ENCODE data around the gene BCAP31. TPM values are rescaled to one million over a fixed set of nuclear protein-coding genes. Genes with fewer than 3 reads are reported as not detected.
A peak's percentile ranks its signal among the peaks of the same experiment; 100 is the strongest.

Gene BCAP31
- total RNA-seq, 1 experiment from 2014 or later: 150 TPM

DNA sequence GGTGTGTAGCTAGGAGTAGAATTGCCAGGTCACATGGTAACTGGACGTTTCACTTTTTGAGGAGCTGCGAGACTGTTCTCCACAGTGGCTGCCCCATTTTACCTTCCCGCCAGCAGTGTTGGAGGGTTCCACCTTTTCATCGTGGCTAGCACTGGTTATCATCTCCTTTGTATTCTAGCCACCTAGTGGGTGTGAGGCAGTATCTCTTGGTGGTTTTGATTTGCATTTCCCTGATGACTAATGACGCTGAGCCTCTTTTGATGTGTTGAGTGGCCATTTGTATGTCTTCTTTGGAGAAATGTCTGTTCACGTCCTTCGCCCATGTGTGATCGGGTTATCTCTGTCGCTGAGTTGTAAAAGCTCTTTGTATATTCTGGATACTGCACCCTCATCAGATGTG, 11.1 kb upstream of the BCAP31 start (continued):
- TF ChIP-seq, protein P1, sequence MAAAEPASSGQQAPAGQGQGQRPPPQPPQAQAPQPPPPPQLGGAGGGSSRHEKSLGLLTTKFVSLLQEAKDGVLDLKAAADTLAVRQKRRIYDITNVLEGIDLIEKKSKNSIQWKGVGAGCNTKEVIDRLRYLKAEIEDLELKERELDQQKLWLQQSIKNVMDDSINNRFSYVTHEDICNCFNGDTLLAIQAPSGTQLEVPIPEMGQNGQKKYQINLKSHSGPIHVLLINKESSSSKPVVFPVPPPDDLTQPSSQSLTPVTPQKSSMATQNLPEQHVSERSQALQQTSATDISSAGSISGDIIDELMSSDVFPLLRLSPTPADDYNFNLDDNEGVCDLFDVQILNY (CRISPR knock-in tag; IDR thresholded peaks at IDR 0.05): no peak
- TF ChIP-seq SOX15 (CRISPR knock-in tag; IDR thresholded peaks at IDR 0.05) (no peak), MXD4 (CRISPR knock-in tag; IDR thresholded peaks at IDR 0.05; ENCODE audit: borderline replicate concordance) (no peak), NFE2L1 (CRISPR knock-in tag; IDR thresholded peaks at IDR 0.05) (no peak), NR3C1 (CRISPR knock-in tag; conservative IDR thresholded peaks at IDR 0.05; ENCODE audit: low read depth) (no peak), ZNF317 (CRISPR knock-in tag; IDR thresholded peaks at IDR 0.05; ENCODE audit: borderline replicate concordance, low read depth) (no peak), ELF4 (CRISPR knock-in tag; IDR thresholded peaks at IDR 0.05; ENCODE audit: low read depth) (no peak)
- TF ChIP-seq, protein P2, sequence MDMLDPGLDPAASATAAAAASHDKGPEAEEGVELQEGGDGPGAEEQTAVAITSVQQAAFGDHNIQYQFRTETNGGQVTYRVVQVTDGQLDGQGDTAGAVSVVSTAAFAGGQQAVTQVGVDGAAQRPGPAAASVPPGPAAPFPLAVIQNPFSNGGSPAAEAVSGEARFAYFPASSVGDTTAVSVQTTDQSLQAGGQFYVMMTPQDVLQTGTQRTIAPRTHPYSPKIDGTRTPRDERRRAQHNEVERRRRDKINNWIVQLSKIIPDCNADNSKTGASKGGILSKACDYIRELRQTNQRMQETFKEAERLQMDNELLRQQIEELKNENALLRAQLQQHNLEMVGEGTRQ (CRISPR knock-in tag; IDR thresholded peaks at IDR 0.05): no peak
- TF ChIP-seq, protein P3, sequence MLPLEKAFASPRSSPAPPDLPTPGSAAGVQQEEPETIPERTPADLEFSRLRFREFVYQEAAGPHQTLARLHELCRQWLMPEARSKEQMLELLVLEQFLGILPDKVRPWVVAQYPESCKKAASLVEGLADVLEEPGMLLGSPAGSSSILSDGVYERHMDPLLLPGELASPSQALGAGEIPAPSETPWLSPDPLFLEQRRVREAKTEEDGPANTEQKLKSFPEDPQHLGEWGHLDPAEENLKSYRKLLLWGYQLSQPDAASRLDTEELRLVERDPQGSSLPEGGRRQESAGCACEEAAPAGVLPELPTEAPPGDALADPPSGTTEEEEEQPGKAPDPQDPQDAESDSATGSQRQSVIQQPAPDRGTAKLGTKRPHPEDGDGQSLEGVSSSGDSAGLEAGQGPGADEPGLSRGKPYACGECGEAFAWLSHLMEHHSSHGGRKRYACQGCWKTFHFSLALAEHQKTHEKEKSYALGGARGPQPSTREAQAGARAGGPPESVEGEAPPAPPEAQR (CRISPR knock-in tag; IDR thresholded peaks at IDR 0.05): no peak

DNA sequence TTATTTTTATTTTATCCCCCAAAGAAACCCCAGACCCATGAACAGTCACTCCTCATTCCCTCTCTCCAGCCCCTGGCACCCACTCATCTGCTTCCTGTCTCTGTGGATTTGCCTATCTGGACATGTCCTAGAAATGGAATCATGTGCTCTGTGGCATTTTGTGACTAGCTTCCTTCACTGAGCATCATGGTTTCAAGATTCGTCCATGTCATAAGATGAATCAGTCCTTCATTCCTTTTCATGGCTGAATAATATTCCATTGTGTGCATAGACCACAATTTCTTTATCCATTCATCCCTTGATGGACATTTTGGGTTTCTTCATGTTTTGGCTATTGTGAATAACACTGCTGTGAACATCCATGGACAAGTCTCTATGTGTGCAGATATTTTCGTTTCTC, 10.7 kb upstream of the BCAP31 start:
- no peak for ATAC-seq
- POLR2A ChIA-PET: no interaction called here
- H3K27me3 Mint-ChIP-seq (ENCODE audit: low read depth): no peaks in the 10 kb centered on the region; the same call in 1 of the 2 replicates
- TF ChIP-seq, protein P4, sequence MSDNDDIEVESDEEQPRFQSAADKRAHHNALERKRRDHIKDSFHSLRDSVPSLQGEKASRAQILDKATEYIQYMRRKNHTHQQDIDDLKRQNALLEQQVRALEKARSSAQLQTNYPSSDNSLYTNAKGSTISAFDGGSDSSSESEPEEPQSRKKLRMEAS (CRISPR knock-in tag; IDR thresholded peaks at IDR 0.05): no peak
- TF ChIP-seq, protein P5, sequence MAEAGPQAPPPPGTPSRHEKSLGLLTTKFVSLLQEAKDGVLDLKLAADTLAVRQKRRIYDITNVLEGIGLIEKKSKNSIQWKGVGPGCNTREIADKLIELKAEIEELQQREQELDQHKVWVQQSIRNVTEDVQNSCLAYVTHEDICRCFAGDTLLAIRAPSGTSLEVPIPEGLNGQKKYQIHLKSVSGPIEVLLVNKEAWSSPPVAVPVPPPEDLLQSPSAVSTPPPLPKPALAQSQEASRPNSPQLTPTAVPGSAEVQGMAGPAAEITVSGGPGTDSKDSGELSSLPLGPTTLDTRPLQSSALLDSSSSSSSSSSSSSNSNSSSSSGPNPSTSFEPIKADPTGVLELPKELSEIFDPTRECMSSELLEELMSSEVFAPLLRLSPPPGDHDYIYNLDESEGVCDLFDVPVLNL (CRISPR knock-in tag; IDR thresholded peaks at IDR 0.05; ENCODE audit: borderline replicate concordance, low read depth): no peak
- TF ChIP-seq, protein P2 (CRISPR knock-in tag; IDR thresholded peaks at IDR 0.05): no peak
- TF ChIP-seq FOXP1 (CRISPR knock-in tag; IDR thresholded peaks at IDR 0.05; ENCODE audit: borderline replicate concordance) (no peak), RORB (CRISPR knock-in tag; IDR thresholded peaks at IDR 0.05) (no peak), KAT7 (CRISPR knock-in tag; IDR thresholded peaks at IDR 0.05; ENCODE audit: borderline replicate concordance) (no peak), RELA (CRISPR knock-in tag; IDR thresholded peaks at IDR 0.05; ENCODE audit: borderline replicate concordance) (no peak), ZNF263 (CRISPR knock-in tag; IDR thresholded peaks at IDR 0.05; ENCODE audit: low read depth) (no peak), JUN (CRISPR knock-in tag; IDR thresholded peaks at IDR 0.05) (no peak), NFYB (CRISPR knock-in tag; conservative IDR thresholded peaks at IDR 0.05; ENCODE audit: low read depth) (no peak), ZNF423 (CRISPR knock-in tag; IDR thresholded peaks at IDR 0.05) (no peak), NFE2L1 (CRISPR knock-in tag; IDR thresholded peaks at IDR 0.05) (no peak), ZNF416 (CRISPR knock-in tag; IDR thresholded peaks at IDR 0.05) (no peak), ATF1 (CRISPR knock-in tag; IDR thresholded peaks at IDR 0.05) (no peak)
- TF ChIP-seq, protein P6, sequence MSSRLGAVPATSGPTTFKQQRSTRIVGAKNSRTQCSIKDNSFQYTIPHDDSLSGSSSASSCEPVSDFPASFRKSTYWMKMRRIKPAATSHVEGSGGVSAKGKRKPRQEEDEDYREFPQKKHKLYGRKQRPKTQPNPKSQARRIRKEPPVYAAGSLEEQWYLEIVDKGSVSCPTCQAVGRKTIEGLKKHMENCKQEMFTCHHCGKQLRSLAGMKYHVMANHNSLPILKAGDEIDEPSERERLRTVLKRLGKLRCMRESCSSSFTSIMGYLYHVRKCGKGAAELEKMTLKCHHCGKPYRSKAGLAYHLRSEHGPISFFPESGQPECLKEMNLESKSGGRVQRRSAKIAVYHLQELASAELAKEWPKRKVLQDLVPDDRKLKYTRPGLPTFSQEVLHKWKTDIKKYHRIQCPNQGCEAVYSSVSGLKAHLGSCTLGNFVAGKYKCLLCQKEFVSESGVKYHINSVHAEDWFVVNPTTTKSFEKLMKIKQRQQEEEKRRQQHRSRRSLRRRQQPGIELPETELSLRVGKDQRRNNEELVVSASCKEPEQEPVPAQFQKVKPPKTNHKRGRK (CRISPR knock-in tag; IDR thresholded peaks at IDR 0.05; ENCODE audit: borderline replicate concordance): no peak
- TF ChIP-seq, protein P7, sequence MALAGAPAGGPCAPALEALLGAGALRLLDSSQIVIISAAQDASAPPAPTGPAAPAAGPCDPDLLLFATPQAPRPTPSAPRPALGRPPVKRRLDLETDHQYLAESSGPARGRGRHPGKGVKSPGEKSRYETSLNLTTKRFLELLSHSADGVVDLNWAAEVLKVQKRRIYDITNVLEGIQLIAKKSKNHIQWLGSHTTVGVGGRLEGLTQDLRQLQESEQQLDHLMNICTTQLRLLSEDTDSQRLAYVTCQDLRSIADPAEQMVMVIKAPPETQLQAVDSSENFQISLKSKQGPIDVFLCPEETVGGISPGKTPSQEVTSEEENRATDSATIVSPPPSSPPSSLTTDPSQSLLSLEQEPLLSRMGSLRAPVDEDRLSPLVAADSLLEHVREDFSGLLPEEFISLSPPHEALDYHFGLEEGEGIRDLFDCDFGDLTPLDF (CRISPR knock-in tag; IDR thresholded peaks at IDR 0.05): no peak
- TF ChIP-seq, protein P8, sequence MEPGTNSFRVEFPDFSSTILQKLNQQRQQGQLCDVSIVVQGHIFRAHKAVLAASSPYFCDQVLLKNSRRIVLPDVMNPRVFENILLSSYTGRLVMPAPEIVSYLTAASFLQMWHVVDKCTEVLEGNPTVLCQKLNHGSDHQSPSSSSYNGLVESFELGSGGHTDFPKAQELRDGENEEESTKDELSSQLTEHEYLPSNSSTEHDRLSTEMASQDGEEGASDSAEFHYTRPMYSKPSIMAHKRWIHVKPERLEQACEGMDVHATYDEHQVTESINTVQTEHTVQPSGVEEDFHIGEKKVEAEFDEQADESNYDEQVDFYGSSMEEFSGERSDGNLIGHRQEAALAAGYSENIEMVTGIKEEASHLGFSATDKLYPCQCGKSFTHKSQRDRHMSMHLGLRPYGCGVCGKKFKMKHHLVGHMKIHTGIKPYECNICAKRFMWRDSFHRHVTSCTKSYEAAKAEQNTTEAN (CRISPR knock-in tag; IDR thresholded peaks at IDR 0.05): no peak
- peak overlapping the region; percentile 3; the same call in 1 of the 2 replicates for H3K27ac Mint-ChIP-seq
- H3K4me3 Mint-ChIP-seq: no peak overlapping the region
- no peak for DNase-seq (ENCODE audit: low spot score)
- peaks cover 13% of the 10 kb centered on the region for H3K9me3 Mint-ChIP-seq
- CTCF ChIA-PET: no interaction called here
- peaks cover 11% of the 10 kb centered on the region for H3K36me3 Mint-ChIP-seq
- H3K4me1 Mint-ChIP-seq: peaks cover 7% of the 10 kb centered on the region

Measured in WTC11 (cell line).